Neural progenitor cell (in vitro differentiated cells): Measurements from ENCODE around the gene ULK4. TPM values are rescaled to one million over a fixed set of nuclear protein-coding genes. Genes with fewer than 3 reads are reported as not detected.
A peak's percentile ranks its signal among the peaks of the same experiment; 100 is the strongest.

Experiments used
- DNase-seq: peaks from one replicate; pipeline ENCODE4 v3.0.0-alpha.2; 2016; ENCODE audit warnings: low spot score
- H2AFZ ChIP-seq: fragments of 200-600 bp; sonication (generic); replicated peaks from 2 replicates; pipeline ENCODE4 v1.6.1; 2016; ENCODE audit warnings: antibody characterized with exemption
- H3F3A ChIP-seq: fragments of 200-600 bp; sonication (generic); 2 replicates; pipeline ENCODE4 v1.6.1; 2016; ENCODE audit warnings: antibody characterized with exemption, low read depth
- H3K27ac ChIP-seq: fragments of 200-600 bp; sonication (generic); 2 replicates; pipeline ENCODE4 v1.5.1; 2016; ENCODE audit warnings: mild to moderate bottlenecking
- H3K27me3 ChIP-seq: fragments of 200-600 bp; sonication (generic); 2 replicates; pipeline ENCODE4 v1.6.1; 2016; ENCODE audit warnings: mild to moderate bottlenecking, moderate library complexity
- H3K36me3 ChIP-seq: fragments of 200-600 bp; sonication (generic); 2 replicates; pipeline ENCODE4 v1.5.1; 2016
- H3K4me1 ChIP-seq: fragments of 200-600 bp; sonication (generic); 2 replicates; pipeline ENCODE4 v1.6.1; 2016; ENCODE audit warnings: mixed run types
- H3K4me2 ChIP-seq: fragments of 200-600 bp; sonication (generic); 2 replicates; pipeline ENCODE4 v1.6.1; 2016
- H3K4me3 ChIP-seq: fragments of 200-600 bp; sonication (generic); 2 replicates; pipeline ENCODE4 v1.5.1; 2016
- H3K79me2 ChIP-seq: fragments of 200-600 bp; sonication (generic); 2 replicates; pipeline ENCODE4 v1.6.1; 2016; ENCODE audit warnings: low read depth
- H3K9ac ChIP-seq: fragments of 200-600 bp; sonication (generic); 2 replicates; pipeline ENCODE4 v1.6.1; 2016
- H3K9me3 ChIP-seq: fragments of 200-600 bp; sonication (generic); 2 replicates; pipeline ENCODE4 v1.5.1; 2016; ENCODE audit warnings: low read depth
- H4K20me1 ChIP-seq: fragments of 200-600 bp; sonication (generic); 2 replicates; pipeline ENCODE4 v1.6.1; 2016; ENCODE audit warnings: low read depth
- H3K27ac Mint-ChIP-seq: 3 replicates; pipeline ENCODE4 v1.8.0; 2021; ENCODE audit warnings: mixed read lengths
- H3K27me3 Mint-ChIP-seq: 2 replicates; pipeline ENCODE4 v1.8.0; 2022; ENCODE audit warnings: low read depth, mild to moderate bottlenecking, inconsistent platforms, moderate library complexity, mixed read lengths; ENCODE audit not compliant: insufficient read depth
- H3K36me3 Mint-ChIP-seq: 3 replicates; pipeline ENCODE4 v1.8.0; 2021; ENCODE audit warnings: mixed read lengths
- H3K4me1 Mint-ChIP-seq: 3 replicates; pipeline ENCODE4 v1.8.0; 2021; ENCODE audit warnings: mixed read lengths
- H3K4me3 Mint-ChIP-seq: 3 replicates; pipeline ENCODE4 v1.8.0; 2021; ENCODE audit warnings: mild to moderate bottlenecking, moderate library complexity, mixed read lengths
- H3K9me3 Mint-ChIP-seq: 3 replicates; pipeline ENCODE4 v1.8.0; 2020; ENCODE audit warnings: mixed read lengths
- EZH2 ChIP-seq: fragments of 200-600 bp; sonication (generic); IDR thresholded peaks from 2 replicates; pipeline ENCODE4 v1.6.1; 2017; ENCODE audit warnings: antibody characterized with exemption, mild to moderate bottlenecking, moderate library complexity
- EZH2phosphoT487 ChIP-seq: fragments of 200-600 bp; sonication (generic); IDR thresholded peaks from 2 replicates; pipeline ENCODE4 v1.6.1; 2017; ENCODE audit warnings: antibody characterized with exemption
- total RNA-seq: library from RNA; depleted of rRNA; stranded (reverse); fragments of >200 nt; gene quantifications from 2 replicates; pipeline ENCODE4 v1.2.3, GENCODE V29; 2015; ENCODE audit warnings: low replicate concordance
- TF ChIP-seq, protein P1 (sequence below): fragments of 200-600 bp; sonication (generic); IDR thresholded peaks from 2 replicates; pipeline ENCODE4 v1.5.1; 2017; ENCODE audit warnings: antibody characterized with exemption, mild to moderate bottlenecking

ULK4 gene
- total RNA-seq, 1 donor from 2014 or later = 33.0 TPM

DNA sequence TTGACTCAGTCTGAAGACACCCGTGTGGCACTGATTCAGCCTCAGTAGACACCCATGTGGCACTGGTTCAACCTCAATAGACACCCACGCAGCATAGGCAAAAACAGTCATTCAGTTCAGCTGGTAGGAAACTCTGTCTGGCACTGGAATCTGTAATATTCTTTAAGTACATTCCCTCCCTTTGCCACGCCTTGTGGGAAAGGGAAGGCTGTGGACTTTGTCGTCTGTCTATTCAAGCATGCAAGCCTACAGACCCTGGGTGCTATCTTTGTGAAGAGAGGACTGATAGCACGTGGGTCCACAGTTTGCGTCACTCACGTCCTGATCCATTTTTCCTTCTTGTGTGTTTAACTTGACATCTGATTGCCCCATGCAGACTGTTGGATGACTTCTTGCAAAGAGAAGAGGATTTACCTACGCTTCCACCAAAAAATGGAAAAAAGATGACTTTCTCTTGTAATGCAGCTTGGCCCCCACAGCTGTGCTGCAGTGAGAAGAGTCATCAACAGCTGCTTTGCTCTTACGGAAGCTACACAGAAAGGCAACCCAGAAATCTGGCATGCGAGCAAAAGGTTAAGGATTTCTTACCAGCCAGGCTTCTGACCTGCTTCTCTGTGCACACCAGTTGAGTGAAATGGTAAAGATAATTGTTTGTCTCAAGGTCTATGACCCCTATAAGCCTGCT is 278.1 kb downstream of the ULK4 start:
- Mint-ChIP-seq H3K27ac (no peak overlapping the region), H3K4me1 (peaks cover 9% of the 10 kb centered on the region), H3K4me3 (no peak overlapping the region), H3K27me3 (peaks cover 2% of the 10 kb centered on the region), H3K36me3 (peaks cover 2% of the 10 kb centered on the region), H3K9me3 (no peaks in the 10 kb centered on the region)
- Histone ChIP-seq H3K9me3 (no peaks in the 10 kb centered on the region), H3K4me2 (no peak overlapping the region), H4K20me1 (no peaks in the 10 kb centered on the region), H3K9ac (no peak overlapping the region), H3K27me3 (no peaks in the 10 kb centered on the region), H2AFZ (no peak overlapping the region), H3K79me2 (no peaks in the 10 kb centered on the region), H3K4me3 (no peak overlapping the region), H3K36me3 (no peaks in the 10 kb centered on the region), H3F3A (no peaks in the 10 kb centered on the region), H3K27ac (no peak overlapping the region), H3K4me1 (no peaks in the 10 kb centered on the region)
- no peak for DNase-seq
- TF ChIP-seq EZH2 = no peak
- no peak for TF ChIP-seq EZH2phosphoT487
- TF ChIP-seq, protein P1, sequence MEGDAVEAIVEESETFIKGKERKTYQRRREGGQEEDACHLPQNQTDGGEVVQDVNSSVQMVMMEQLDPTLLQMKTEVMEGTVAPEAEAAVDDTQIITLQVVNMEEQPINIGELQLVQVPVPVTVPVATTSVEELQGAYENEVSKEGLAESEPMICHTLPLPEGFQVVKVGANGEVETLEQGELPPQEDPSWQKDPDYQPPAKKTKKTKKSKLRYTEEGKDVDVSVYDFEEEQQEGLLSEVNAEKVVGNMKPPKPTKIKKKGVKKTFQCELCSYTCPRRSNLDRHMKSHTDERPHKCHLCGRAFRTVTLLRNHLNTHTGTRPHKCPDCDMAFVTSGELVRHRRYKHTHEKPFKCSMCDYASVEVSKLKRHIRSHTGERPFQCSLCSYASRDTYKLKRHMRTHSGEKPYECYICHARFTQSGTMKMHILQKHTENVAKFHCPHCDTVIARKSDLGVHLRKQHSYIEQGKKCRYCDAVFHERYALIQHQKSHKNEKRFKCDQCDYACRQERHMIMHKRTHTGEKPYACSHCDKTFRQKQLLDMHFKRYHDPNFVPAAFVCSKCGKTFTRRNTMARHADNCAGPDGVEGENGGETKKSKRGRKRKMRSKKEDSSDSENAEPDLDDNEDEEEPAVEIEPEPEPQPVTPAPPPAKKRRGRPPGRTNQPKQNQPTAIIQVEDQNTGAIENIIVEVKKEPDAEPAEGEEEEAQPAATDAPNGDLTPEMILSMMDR = no peak

DNA sequence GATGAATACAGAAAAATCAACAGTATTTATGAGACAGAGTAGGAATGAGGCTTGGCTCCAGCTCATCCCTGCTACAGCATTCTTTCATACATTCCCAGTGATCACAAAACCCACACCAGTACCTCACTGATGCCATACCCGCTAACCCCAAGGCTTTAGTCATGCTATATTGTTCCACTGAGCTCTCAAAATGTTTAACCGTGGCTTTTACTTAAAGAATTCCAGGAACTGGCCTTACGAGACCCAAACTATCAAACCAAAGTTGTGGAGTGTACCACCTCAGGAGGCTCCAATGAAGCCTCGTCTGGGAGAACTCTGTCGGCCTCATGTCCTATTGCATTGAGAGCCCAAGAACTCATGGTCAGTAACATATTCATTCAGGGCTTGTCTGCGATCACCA is 278.9 kb downstream of the ULK4 start:
- Histone ChIP-seq H4K20me1 (no peaks in the 10 kb centered on the region), H3K9me3 (no peaks in the 10 kb centered on the region), H3F3A (no peaks in the 10 kb centered on the region), H3K27ac (no peak overlapping the region), H2AFZ (no peak overlapping the region), H3K79me2 (no peaks in the 10 kb centered on the region), H3K4me3 (no peak overlapping the region), H3K4me1 (no peaks in the 10 kb centered on the region), H3K36me3 (no peaks in the 10 kb centered on the region), H3K4me2 (no peak overlapping the region), H3K27me3 (no peaks in the 10 kb centered on the region), H3K9ac (no peak overlapping the region)
- no peak for DNase-seq
- H3K36me3 Mint-ChIP-seq = peaks cover 2% of the 10 kb centered on the region
- peaks cover 9% of the 10 kb centered on the region for H3K4me1 Mint-ChIP-seq
- peaks cover 2% of the 10 kb centered on the region for H3K27me3 Mint-ChIP-seq
- no peak overlapping the region for H3K27ac Mint-ChIP-seq
- TF ChIP-seq EZH2 = no peak
- H3K4me3 Mint-ChIP-seq = no peak overlapping the region
- H3K9me3 Mint-ChIP-seq = no peaks in the 10 kb centered on the region

DNA sequence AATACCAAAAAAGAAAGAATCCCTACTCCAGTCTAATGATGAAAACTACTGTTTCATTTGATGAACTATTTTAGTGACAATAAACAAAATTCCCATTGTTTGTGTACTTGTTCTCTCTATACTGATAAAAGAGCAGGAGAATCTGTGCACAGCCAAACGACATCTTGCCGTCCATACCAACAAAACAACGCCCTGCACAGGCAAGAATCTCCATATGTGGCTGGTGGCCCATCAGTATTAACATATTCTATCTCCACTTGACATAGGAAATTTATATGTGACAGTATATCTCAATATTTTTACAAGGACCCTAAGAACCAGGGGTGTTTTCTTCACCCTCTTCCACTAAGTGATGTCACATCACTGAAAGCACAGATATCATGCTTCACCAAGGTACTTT is 279.5 kb downstream of the ULK4 start:
- Mint-ChIP-seq H3K9me3 (no peaks in the 10 kb centered on the region), H3K4me3 (no peak overlapping the region), H3K27ac (peak overlapping the region; percentile 43), H3K36me3 (peaks cover 2% of the 10 kb centered on the region), H3K27me3 (peaks cover 2% of the 10 kb centered on the region), H3K4me1 (peaks cover 9% of the 10 kb centered on the region)
- Histone ChIP-seq H3K36me3 (no peaks in the 10 kb centered on the region), H4K20me1 (no peaks in the 10 kb centered on the region), H3K4me3 (no peak overlapping the region), H3K27me3 (no peaks in the 10 kb centered on the region), H2AFZ (no peak overlapping the region), H3F3A (no peaks in the 10 kb centered on the region), H3K27ac (no peak overlapping the region), H3K79me2 (no peaks in the 10 kb centered on the region), H3K4me1 (no peaks in the 10 kb centered on the region), H3K9me3 (no peaks in the 10 kb centered on the region), H3K9ac (no peak overlapping the region), H3K4me2 (no peak overlapping the region)
- no peak for DNase-seq
- TF ChIP-seq, protein P1 = no peak
- TF ChIP-seq EZH2 (no peak), EZH2phosphoT487 (no peak)

DNA sequence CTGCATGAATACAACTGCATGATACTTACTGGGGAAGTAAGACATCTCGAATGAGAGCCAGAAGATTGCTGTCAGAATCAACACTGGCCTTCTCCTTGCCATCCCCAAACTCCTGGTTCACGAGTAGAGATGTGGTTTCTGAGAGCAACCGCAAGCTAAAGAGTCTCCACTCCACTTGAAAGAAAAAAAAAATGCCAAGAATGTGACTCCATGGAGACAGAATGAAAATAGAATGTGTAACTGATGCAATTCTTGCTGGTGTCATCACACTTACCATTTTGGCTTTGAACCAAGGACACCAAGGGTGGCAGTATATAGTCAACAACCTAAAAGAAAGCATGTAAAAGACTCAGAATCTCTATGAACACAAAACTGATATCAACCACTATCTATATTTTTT is 280.4 kb downstream of the ULK4 start:
- H3K9me3 Mint-ChIP-seq = no peaks in the 10 kb centered on the region
- Histone ChIP-seq H3F3A (no peaks in the 10 kb centered on the region), H2AFZ (no peak overlapping the region), H3K9ac (no peak overlapping the region), H3K79me2 (no peaks in the 10 kb centered on the region), H3K27ac (no peak overlapping the region), H4K20me1 (no peaks in the 10 kb centered on the region), H3K27me3 (no peaks in the 10 kb centered on the region), H3K9me3 (no peaks in the 10 kb centered on the region), H3K4me1 (no peaks in the 10 kb centered on the region), H3K4me3 (no peak overlapping the region), H3K4me2 (no peak overlapping the region), H3K36me3 (no peaks in the 10 kb centered on the region)
- peaks cover 9% of the 10 kb centered on the region for H3K4me1 Mint-ChIP-seq
- peaks cover 2% of the 10 kb centered on the region for H3K27me3 Mint-ChIP-seq
- TF ChIP-seq, protein P1 = no peak
- no peak for TF ChIP-seq EZH2phosphoT487
- no peak for TF ChIP-seq EZH2
- no peak overlapping the region for H3K27ac Mint-ChIP-seq
- H3K4me3 Mint-ChIP-seq = no peak overlapping the region
- no peak for DNase-seq
- peaks cover 2% of the 10 kb centered on the region for H3K36me3 Mint-ChIP-seq
